Fibroblast of lung (primary cell): Measurements from ENCODE around the gene MSLN. TPM values are rescaled to one million over a fixed set of nuclear protein-coding genes. Genes with fewer than 3 reads are reported as not detected.

Source experiments
- DNase-seq, 2 donors: peaks; one replicate each; pipeline versions ENCODE4 v3.0.0 to v3.0.0-alpha.2; 2010; ENCODE audit warnings: low read depth in 2 of 2
- H2AFZ ChIP-seq: 2 replicates; pipeline ENCODE4 v1.5.1; 2012; ENCODE audit warnings: low read length, control low read depth, inconsistent platforms
- H3K27ac ChIP-seq: 2 replicates; pipeline ENCODE4 v1.5.1; 2011; ENCODE audit warnings: low read length, control low read depth; ENCODE audit not compliant: insufficient read depth
- H3K27me3 ChIP-seq: 2 replicates; pipeline ENCODE4 v1.5.1; 2011; ENCODE audit warnings: mild to moderate bottlenecking, low read length; ENCODE audit not compliant: control insufficient read depth, insufficient read depth
- H3K36me3 ChIP-seq: 2 replicates; pipeline ENCODE4 v1.5.1; 2011; ENCODE audit warnings: low read length; ENCODE audit not compliant: control insufficient read depth, insufficient read depth
- H3K4me1 ChIP-seq: 2 replicates; pipeline ENCODE4 v1.5.1; 2011; ENCODE audit warnings: low read length; ENCODE audit not compliant: control insufficient read depth, insufficient read depth; ENCODE audit errors: extremely low read depth
- H3K4me2 ChIP-seq: 2 replicates; pipeline ENCODE4 v1.5.1; 2011; ENCODE audit warnings: low read length, control low read depth; ENCODE audit not compliant: insufficient read depth; ENCODE audit errors: extremely low read depth
- H3K4me3 ChIP-seq, 4 experiments: fragments of 200-600 bp in 1 of 4; sonication (generic) in 1 of 4; replicated peaks in 1 of 4; 2 replicates each; pipeline ENCODE4 v1.5.1; 2011 to 2016; ENCODE audit warnings: low read length in 4 of 4, low read depth in 3 of 4, mild to moderate bottlenecking in 3 of 4, control low read depth in 2 of 4, inconsistent platforms in 1 of 4, mixed read lengths in 1 of 4; ENCODE audit not compliant: insufficient read depth in 1 of 4; ENCODE audit errors: control extremely low read depth in 1 of 4
- H3K79me2 ChIP-seq: 2 replicates; pipeline ENCODE4 v1.5.1; 2012; ENCODE audit warnings: mild to moderate bottlenecking, low read length, inconsistent platforms; ENCODE audit not compliant: control insufficient read depth, insufficient read depth
- H3K9ac ChIP-seq: 2 replicates; pipeline ENCODE4 v1.5.1; 2011; ENCODE audit warnings: mild to moderate bottlenecking, low read length, control low read depth; ENCODE audit not compliant: insufficient read depth
- H3K9me3 ChIP-seq: 2 replicates; pipeline ENCODE4 v1.5.1; 2012; ENCODE audit warnings: low read depth, low read length; ENCODE audit not compliant: control insufficient read depth, insufficient read depth
- H4K20me1 ChIP-seq: 2 replicates; pipeline ENCODE4 v1.5.1; 2011; ENCODE audit warnings: low read length; ENCODE audit not compliant: control insufficient read depth, insufficient read depth; ENCODE audit errors: extremely low read depth
- EZH2 ChIP-seq: IDR thresholded peaks from 2 replicates; pipeline ENCODE4 v1.5.1; 2012; ENCODE audit warnings: low read length, control low read depth, mild to moderate bottlenecking; ENCODE audit errors: missing control alignments
- polyA plus RNA-seq, 2 donors: library from polyadenylated mRNA; depleted of rRNA in 1 of 2; stranded (reverse) in 1 of 2; unstranded in 1 of 2; fragments of >200 nt; gene quantifications; 2 replicates each; pipeline ENCODE4 v1.2.1, GENCODE V29; 2011 to 2012; ENCODE audit warnings: missing spikeins in 1 of 2
- total RNA-seq: library from RNA; depleted of rRNA; stranded (reverse); fragments of >200 nt; gene quantifications from 2 replicates; pipeline ENCODE4 v1.2.1, GENCODE V29; 2014
- TF ChIP-seq, protein P1 (sequence below), 2 donors: IDR thresholded peaks in 1 of 2; conservative IDR thresholded peaks in 1 of 2; 1 replicate in 1 of 2; 2 replicates in 1 of 2; pipeline ENCODE4 v1.5.1; 2011 to 2012; ENCODE audit warnings: low read length in 2 of 2, control low read depth in 1 of 2, inconsistent platforms in 1 of 2, low read depth in 1 of 2, mild to moderate bottlenecking in 1 of 2

The MSLN gene
- total and polyA plus RNA-seq, 2 donors (not counting 1 experiment from before 2014, with no cell fraction given): not detected

DNA sequence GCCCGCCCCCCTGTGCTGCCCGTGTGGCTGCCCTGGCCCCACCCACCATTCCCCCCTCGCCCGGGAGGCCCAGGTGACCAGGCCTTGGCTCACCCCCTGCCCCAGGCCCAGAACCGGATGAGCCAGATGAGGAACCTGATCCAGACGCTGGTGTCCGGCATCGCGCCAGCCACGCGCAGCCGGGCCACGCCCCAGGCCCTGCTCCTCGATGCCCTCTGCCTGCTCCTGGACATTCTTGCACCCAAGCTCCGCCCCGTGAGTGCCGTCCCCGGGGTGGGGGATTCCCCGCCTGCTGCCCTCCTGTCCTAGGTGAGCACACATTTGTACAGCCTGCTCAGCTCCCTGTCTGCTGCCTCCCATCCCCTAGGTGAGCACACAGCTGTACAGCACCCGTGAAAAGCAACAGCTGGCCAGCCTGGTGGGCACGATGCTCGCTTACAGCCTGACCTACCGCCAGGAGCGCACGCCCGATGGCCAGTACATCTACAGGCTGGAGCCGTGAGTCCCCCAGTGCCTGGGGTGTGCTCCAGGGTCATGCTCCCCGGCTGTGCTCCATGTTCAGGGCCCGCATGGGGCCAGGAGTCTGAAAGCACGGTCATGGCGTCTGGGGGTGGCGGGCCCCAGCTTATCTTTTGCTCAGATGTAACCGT is 35.2 kb downstream of the MSLN start:
- Histone ChIP-seq H2AFZ (no peak overlapping the region), H3K27me3 (peaks cover 9% of the 10 kb centered on the region), H3K27ac (no peak overlapping the region), H3K9me3 (no peaks in the 10 kb centered on the region), H3K4me3 (no peak overlapping the region), H3K4me2 (no peak overlapping the region), H3K9ac (no peak overlapping the region), H3K4me1 (no peaks in the 10 kb centered on the region), H3K79me2 (no peaks in the 10 kb centered on the region), H4K20me1 (no peaks in the 10 kb centered on the region), H3K36me3 (peaks cover 8% of the 10 kb centered on the region)
- no peak for DNase-seq
- TF ChIP-seq, protein P1, sequence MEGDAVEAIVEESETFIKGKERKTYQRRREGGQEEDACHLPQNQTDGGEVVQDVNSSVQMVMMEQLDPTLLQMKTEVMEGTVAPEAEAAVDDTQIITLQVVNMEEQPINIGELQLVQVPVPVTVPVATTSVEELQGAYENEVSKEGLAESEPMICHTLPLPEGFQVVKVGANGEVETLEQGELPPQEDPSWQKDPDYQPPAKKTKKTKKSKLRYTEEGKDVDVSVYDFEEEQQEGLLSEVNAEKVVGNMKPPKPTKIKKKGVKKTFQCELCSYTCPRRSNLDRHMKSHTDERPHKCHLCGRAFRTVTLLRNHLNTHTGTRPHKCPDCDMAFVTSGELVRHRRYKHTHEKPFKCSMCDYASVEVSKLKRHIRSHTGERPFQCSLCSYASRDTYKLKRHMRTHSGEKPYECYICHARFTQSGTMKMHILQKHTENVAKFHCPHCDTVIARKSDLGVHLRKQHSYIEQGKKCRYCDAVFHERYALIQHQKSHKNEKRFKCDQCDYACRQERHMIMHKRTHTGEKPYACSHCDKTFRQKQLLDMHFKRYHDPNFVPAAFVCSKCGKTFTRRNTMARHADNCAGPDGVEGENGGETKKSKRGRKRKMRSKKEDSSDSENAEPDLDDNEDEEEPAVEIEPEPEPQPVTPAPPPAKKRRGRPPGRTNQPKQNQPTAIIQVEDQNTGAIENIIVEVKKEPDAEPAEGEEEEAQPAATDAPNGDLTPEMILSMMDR (conservative IDR thresholded peaks at IDR 0.05 in 1 of 2, IDR thresholded peaks at IDR 0.05 in 1 of 2; ENCODE audit: low read depth in 1 of 2, low read length in 2 of 2): no peak
- no peak for TF ChIP-seq EZH2

DNA sequence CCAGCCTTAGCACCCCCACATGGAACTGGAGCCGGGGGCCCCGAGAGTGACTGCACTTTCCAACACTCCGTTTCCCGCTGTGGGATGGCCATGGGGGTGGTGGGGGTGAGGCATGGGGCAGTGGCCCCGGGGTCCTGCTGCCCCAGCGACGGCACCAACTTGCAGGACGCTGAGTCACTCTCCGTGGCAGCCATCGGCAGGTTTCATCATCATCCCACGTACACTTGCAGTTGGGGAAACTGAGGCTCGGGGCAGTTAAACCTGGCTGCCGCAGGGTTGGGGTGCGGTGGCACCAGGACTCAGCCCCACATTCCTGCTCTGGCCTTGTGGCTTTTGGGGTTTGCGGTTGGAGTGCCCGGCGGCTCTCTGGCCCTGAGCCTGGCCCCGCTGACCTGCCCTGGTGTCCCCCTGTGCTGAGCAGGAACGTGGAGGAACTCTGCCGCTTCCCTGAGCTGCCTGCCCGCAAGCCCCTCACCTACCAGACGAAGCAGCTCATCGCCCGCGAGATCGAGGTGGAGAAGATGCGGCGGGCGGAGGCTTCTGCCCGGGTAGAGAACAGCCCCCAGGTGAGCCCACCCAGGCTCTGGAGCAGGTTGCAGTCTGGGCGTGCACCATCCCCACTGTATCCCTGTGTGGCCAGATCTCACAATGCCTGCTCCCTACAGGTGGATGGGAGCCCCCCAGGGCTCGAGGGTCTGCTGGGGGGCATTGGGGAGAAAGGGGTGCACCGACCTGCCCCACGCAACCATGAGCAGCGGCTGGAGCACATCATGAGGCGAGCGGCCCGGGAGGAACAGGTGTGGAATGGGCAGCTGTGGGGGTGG is 36.0 kb downstream of the MSLN start:
- H3K4me3 ChIP-seq: no peak overlapping the region
- H3K27ac ChIP-seq: no peak overlapping the region
- H3K9ac ChIP-seq: no peak overlapping the region
- no peaks in the 10 kb centered on the region for H3K9me3 ChIP-seq
- TF ChIP-seq, protein P1 (conservative IDR thresholded peaks at IDR 0.05 in 1 of 2, IDR thresholded peaks at IDR 0.05 in 1 of 2; ENCODE audit: low read depth in 1 of 2, low read length in 2 of 2): no peak
- no peak for TF ChIP-seq EZH2
- H3K27me3 ChIP-seq: peaks cover 16% of the 10 kb centered on the region
- no peaks in the 10 kb centered on the region for H3K79me2 ChIP-seq
- H4K20me1 ChIP-seq: no peaks in the 10 kb centered on the region
- H3K4me2 ChIP-seq: no peak overlapping the region
- peaks cover 6% of the 10 kb centered on the region for H3K36me3 ChIP-seq
- H3K4me1 ChIP-seq: no peaks in the 10 kb centered on the region
- DNase-seq: no peak
- H2AFZ ChIP-seq: no peak overlapping the region

DNA sequence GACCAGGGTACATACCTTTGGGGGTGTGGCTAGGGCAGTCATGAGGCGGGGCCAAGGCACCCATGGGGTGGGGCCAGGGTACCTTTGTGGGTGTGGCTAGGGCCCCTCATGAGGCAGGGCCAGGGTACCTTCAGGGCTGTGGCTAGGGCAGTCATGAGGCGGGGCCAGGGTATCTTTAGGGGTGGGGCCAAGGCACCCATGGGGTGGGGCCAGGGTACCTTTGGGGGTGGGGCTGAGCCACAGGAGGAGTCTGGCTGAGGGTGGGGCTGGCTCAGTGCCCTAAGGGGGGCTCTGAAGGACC is 36.5 kb downstream of the MSLN start:
- Histone ChIP-seq H3K4me1 (no peaks in the 10 kb centered on the region), H2AFZ (no peak overlapping the region), H4K20me1 (no peaks in the 10 kb centered on the region), H3K79me2 (no peaks in the 10 kb centered on the region), H3K4me2 (no peak overlapping the region), H3K9me3 (no peaks in the 10 kb centered on the region), H3K27ac (no peak overlapping the region), H3K4me3 (no peak overlapping the region), H3K9ac (no peak overlapping the region), H3K36me3 (peaks cover 6% of the 10 kb centered on the region), H3K27me3 (peaks cover 16% of the 10 kb centered on the region)
- no peak for DNase-seq
- TF ChIP-seq, protein P1 (conservative IDR thresholded peaks at IDR 0.05 in 1 of 2, IDR thresholded peaks at IDR 0.05 in 1 of 2; ENCODE audit: low read depth in 1 of 2, low read length in 2 of 2): no peak
- no peak for TF ChIP-seq EZH2
